ENCODE measurements around the gene MDM1.
A peak's percentile ranks its signal among the peaks of the same experiment; 100 is the strongest.

- TF ChIP-seq EZH2phosphoT487 (IDR thresholded peaks at IDR 0.05; ENCODE audit: borderline replicate concordance) (no peak), CTCF (conservative IDR thresholded peaks at IDR 0.05; ENCODE audit: low read length) (peak; percentile 82)
Observed at GRCh38 chr12:68317047-68317667, 15.0 kb downstream of the MDM1 start.
